H54 (cell line): ENCODE results near the gene RHOB.
"Not testable (repeated sequence)": the region's sequence is repeated elsewhere in the genome, so short reads cannot be mapped to it uniquely, and the experiment has no call there.

Source experiments
- DNase-seq: peaks from one replicate; pipeline ENCODE4 v3.0.0; 2011; ENCODE audit warnings: low spot score, mixed read lengths; ENCODE audit not compliant: insufficient read length
- FAIRE-seq: peaks from 3 replicates; lab custom pipeline; 2011; peaks lifted over from hg19 to GRCh38; lab: Jason Lieb, UNC
- POLR2A ChIP-seq: IDR thresholded peaks from 2 replicates; pipeline ENCODE4 v1.6.1; 2011; ENCODE audit warnings: low read depth, mild to moderate bottlenecking, low read length

RHOB gene

DNA sequence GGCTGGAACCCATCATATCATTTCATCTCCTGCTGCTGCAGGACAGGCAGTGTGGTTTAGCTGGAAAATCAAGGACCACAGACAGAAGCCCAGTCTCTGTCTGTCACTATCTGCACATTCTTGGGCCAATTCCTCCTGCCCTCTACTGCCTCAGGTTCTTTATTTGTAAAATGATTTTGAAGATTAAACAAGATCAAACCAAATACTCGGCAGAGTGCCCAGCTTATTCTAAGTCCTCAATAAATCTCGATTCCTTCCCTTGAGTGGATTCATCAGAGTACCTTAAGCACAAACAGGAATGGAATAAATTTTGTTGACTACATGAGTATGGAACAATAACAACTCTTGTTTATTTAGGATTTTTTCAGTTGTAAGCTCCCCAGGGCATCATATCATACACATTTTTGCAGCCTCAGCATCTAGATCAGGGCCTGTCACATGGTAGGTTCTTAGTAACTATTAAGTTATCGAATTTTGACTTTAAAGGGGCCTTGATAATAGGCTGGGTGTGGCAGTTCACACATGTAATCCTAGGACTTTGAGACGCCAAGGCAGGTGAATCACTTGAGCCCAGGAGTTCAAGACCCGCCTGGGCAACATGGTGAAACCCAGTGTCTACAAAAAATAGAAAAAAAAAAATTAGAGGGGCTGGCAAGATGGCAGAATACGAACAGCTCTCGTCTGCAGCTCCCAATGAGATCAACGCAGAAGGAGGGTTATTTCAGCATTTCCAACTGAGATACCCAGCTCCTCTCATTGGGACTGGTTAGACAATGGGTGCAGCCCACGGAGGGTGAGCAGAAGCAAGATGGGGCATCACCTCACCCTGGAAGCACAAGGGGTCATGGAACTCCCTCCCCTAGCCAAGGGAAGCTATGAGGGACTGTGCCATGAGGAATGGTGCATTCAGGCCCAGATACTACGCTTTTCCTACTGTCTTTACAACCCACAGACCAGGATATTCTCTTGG is 11.1 kb downstream of the RHOB start:
- FAIRE-seq = no peak
- TF ChIP-seq POLR2A = no peak
- DNase-seq = no peak

DNA sequence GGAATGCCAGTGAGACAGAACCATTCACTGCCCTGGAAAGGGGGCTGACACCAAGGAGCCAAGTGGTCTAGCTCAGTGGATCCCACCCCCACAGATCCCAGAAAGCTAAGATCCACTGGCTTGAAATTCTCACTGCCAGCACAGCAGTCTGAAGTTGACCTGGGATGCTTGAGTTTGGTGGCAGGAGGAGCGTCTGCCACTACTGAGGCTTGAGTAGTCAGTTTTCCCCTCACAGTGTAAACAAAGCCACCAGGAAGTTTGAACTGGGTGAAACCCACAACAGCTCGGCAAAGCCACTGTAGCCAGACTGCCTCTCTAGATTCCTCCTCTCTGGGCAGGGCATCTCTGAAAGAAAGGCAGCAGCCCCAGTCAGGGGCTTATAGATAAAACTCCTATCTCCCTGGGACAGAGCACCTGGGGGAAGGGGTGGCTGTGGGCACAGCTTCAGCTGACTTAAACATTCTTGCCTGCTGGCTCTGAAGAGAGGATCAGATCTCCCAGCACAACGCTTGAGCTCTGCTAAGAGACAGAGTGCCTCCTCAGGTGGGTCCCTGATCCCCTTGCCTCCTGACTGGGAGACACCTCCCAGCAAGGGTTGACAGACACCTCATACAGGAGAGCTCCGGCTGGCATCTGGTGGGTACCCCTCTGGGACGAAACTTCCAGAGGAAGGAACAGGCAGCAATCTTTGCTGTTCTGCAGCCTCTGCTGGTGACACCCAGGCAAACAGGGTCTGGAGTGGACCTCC is 12.0 kb downstream of the RHOB start:
- DNase-seq, FAIRE-seq: not testable (repeated sequence)

DNA sequence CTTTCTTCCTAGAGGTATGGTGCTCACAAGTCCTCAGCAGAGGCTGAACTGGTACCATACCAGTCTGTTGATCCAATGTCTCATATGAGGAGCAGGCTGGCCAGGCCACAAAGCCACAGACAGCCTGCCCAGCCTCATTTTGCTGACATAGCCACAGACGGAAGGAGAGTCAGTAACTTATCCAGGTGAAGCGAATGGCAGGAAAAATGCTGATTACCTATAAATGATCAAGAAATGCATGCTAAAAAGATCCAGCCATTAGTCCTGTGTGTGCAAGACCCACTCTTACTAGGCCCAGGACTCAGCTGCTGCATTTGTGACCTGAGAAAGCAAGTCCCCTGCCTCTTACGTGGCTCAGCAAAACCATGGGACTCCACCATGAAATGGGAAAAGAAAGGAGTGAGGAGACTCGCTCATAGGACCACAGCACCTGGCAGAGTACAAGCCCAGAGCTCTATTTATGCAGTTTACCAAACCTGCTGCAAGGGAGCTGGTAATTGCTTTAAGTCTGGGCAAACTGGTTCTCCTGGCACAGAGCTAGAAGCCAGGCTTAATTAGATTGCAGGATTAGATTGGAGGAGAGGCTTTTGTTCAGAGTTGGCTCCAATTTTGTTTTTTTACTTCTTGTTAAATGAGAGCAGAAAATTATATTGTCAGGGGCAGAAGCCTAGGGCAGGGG is 19.0 kb downstream of the RHOB start:
- TF ChIP-seq POLR2A = no peak
- FAIRE-seq (no peak), DNase-seq (no peak)

DNA sequence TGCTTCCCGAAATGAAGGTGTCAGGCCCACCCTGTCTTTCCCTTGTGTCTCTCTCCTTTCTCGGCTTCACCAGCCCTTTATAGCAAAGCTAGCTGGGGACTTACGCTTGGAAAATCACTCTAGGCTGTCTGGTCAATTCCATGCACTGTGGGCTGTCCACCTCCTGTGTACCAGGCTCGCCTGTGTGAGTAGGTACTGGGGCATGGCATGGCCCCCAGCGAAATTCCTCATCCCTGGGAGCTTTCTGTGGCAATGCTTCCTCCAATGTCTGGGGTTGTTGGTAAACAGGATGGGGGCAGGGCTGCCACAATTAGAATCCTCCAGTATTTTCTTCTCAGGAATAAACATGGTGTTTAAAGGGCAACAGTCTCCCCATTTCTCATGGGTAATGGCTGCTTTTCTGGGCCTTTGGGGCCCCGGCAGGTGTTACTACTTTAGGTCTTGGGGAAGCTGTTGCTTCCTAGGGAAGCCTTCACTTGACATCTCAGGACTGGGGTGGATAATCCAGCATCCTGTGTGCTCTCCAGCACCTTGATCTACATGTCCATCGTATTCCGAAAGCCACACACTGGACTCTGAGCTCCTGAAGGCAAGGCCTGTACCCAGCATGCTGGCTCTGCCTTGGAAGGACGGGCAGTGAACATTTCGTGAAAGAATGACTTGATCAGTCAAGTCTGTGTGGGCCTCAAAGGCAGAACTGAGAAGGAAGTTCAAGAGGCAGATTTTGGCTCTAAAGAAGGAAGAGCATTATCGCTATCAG is 21.1 kb downstream of the RHOB start:
- no peak for TF ChIP-seq POLR2A
- FAIRE-seq (no peak), DNase-seq (no peak)

DNA sequence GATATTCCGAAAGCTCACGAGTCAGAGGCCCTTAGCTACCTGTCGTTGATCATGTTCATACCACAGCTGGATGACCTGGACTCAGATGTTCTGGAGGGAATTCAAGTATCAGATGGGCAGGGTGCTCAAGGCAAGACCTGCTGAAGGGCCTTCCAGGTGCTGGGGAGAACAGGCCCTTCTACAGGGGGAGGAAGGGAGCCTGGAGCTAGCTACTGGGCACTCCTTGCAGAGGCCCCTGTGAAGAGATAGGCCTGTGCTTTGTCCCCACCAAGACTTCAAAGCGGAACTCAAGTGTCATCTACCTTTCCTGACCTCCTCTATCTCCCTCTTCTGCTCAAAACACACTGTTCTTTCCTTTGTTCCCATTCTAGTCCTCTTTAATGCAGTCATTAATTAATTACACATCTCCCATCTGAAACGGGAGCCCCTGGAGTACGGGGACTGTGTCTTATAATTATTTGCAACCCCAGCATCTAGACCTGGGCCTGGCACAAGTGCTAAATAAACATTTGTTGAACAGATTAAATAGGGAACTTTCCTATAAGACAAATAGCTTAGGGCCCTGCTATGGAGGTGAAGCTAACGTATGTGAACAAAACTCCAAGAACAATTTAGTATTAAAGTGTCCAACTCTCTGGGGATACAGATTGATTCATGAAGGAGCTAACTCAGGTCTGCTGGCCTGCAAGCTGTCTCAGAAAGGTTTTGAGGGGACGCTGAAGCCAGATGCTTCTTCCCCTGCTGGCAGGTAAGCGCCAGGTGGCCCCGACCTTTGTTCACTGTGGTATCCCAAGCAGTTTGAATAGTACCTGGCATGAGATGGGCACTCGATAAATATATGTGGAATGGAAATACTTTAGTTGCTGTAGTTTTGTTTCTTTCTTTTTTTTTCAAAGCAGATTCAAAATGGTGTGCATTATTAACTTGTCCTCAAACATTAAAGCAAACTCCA is 22.0 kb downstream of the RHOB start:
- FAIRE-seq (no peak), DNase-seq (no peak)
- TF ChIP-seq POLR2A = no peak

DNA sequence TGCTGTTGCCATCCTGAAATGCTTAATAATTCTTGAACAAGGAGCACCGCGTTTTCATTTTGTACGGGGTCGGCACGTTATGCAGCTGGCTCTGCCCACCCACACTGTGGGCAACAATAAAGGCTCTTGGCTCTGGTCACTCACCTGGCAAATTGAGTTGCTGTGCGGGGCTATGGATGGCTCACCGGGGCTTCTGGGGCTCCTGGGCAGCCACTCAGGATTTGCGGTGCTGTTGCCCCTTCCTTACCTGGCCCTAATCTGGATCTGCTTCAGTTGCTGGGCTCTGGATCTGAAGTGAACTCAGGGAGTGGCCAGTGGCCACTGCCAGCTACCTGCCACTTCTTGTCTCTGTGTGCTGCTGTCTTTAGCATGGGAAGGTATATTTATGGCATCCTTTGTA is 22.7 kb downstream of the RHOB start:
- FAIRE-seq (no peak), DNase-seq (no peak)
- TF ChIP-seq POLR2A = no peak

DNA sequence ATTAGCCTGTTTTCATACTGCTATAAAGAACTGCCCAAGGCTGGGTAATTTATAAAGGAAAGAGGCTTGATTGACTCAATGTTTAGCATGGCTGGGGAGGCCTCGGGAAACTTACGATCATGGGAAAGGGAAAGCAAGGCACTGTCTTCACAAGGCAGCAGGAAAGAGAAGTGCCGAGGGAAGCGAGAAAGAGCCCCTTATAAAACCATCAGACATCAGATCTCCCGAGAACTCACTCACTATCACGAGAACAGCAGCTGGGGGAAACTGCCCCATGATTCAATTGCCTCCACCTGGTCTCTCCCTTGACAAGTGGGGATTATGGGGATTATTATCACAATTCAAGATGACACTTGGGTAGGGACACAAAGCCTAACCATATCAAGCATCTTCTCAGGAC is 23.3 kb downstream of the RHOB start:
- FAIRE-seq (no peak), DNase-seq (no peak)
- TF ChIP-seq POLR2A = no peak

DNA sequence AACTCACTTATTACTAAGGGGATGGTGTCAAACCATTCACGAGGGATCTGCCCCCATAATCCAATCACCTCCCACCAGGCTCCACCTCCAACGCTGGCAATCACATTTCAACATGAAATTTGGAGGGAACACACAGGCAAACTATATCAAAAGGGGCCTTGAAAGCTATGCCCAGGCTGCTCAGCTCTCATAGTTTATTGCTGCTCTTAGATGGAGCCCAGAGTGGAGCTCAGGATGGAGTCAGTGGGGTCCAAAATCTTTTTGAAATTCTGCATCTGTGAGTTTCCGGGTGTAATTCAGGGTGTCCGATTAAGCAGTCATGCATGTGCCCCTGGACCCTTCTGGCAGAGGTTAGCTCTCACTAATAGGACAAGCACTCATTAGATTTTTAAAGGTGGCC is 24.3 kb downstream of the RHOB start:
- FAIRE-seq (no peak), DNase-seq (no peak)
- TF ChIP-seq POLR2A = no peak

DNA sequence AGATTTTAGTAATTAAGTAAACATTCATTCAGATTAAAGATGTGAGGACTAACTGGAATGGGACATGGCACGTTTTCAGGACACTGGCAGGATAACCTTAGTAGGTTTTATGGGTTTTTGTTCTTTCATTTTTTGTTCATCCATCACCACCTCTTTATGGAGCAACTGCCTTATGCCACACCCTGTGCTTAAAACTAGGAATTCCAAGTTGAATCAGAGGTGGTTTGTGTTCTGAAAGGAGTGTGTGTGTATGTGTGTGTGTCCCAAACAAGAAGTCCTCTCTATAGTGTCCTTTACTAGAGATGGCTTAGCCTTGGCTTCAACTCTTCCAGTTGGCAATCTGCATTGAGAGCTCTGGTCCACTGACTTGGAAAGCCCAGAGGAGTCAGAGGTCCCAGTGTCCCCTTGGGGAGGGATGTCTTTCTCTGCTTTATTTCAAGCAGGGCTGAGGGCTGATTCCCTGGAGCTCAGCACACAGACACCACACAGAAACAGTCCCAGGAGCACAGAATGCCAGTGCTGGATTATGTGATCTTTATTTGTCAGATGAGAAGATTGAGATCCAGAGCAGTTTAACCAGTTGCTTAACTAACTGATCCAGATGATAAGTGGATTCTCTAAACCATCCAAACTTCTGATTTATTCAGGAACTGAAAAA is 25.2 kb downstream of the RHOB start:
- FAIRE-seq (no peak), DNase-seq (no peak)
- no peak for TF ChIP-seq POLR2A

DNA sequence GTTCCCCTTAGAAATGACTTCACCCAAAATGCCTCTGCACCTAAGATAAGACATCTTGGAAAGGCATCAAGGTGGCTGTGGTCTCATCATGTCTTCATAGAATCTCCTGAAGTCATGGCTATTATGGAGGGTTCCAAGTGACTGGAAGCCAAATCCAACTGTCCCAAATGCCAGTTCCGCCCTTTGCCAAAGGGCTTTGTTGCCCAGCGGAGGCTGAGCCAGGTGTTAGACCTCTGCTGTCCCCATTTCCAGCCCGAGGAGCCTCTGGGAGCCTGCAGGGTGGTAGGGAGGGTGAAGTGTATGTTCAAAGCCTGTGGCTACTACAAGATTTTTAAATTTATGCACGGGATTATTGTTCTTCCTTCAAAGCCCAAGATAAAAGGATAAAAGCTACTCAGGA is 25.7 kb downstream of the RHOB start:
- DNase-seq (no peak), FAIRE-seq (no peak)
- no peak for TF ChIP-seq POLR2A

DNA sequence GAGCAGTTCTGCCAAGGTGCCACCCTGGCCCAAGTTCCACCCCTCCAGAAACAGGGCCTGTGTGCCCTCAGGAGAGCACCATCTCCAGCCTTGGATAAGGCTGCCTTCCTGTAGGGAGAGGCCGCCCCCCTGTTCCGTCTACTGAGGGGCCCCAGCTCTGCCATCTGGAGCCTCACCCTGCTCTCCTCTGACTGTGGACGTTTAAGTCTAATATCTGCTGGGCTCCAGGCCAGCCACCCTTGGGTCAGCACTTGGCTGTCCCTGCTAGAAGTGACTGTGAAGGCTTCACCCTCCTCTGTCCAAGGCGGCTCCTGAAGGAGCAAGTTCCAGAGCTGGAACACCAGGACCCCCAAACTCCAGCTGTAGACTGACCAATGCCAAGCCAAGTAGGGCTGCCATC is 26.3 kb downstream of the RHOB start:
- FAIRE-seq (no peak), DNase-seq (no peak)
- no peak for TF ChIP-seq POLR2A
